Endothelial cell of umbilical vein (primary cell): ENCODE measurements around the gene POU6F2. TPM values are rescaled to one million over a fixed set of nuclear protein-coding genes. Genes with fewer than 3 reads are reported as not detected.

Experiments
- BruUV-seq: library from RNA; stranded (reverse); fragments of 400-500 nt; replicated peaks from 2 replicates; lab custom pipeline; 2021; lab: Mats Ljungman, UMichigan
- CTCF ChIA-PET: fragments of 300-600, 350-600 bp; sonication (Branson Sonifier 250); formaldehyde crosslinking; loops from one replicate; lab custom pipeline; 2021; ENCODE audit warnings: antibody characterized with exemption, inconsistent platforms; lab: Charles Lee
- POLR2A ChIA-PET: fragments of 300-600, 350-600 bp; sonication (Branson Sonifier 250); formaldehyde crosslinking; loops from one replicate; lab custom pipeline; 2021; ENCODE audit warnings: antibody characterized with exemption, inconsistent platforms; lab: Charles Lee
- DNase-seq: peaks from one replicate; pipeline ENCODE4 v3.0.0-alpha.2; 2011; ENCODE audit warnings: low read depth, low spot score
- FAIRE-seq: peaks from 2 replicates; lab custom pipeline; 2011; peaks lifted over from hg19 to GRCh38; lab: Jason Lieb, UNC
- H2AFZ ChIP-seq: 2 replicates; pipeline ENCODE4 v1.6.0; 2012; ENCODE audit warnings: low read depth, low read length, control low read depth, inconsistent platforms
- H3K27ac ChIP-seq: 2 replicates; pipeline ENCODE4 v1.5.1; 2011; ENCODE audit warnings: low read depth, mild to moderate bottlenecking, control low read depth, low read length, moderate library complexity; ENCODE audit not compliant: insufficient read depth
- H3K27me3 ChIP-seq, 2 experiments: 2 replicates each; pipeline versions ENCODE4 v1.6.0 to v1.6.1; 2011; ENCODE audit warnings: low read length in 2 of 2, mixed read lengths in 1 of 2; ENCODE audit not compliant: control insufficient read depth in 2 of 2, insufficient read depth in 2 of 2
- H3K36me3 ChIP-seq, 2 experiments: 2 replicates in 1 of 2; 3 replicates in 1 of 2; pipeline ENCODE4 v1.5.1; 2011; ENCODE audit warnings: low read length in 2 of 2, mild to moderate bottlenecking in 1 of 2, moderate library complexity in 1 of 2; ENCODE audit not compliant: control insufficient read depth in 2 of 2, insufficient read depth in 2 of 2; ENCODE audit errors: extremely low read depth in 1 of 2
- H3K4me1 ChIP-seq: 3 replicates; pipeline ENCODE4 v1.5.1; 2011; ENCODE audit warnings: mild to moderate bottlenecking, low read length; ENCODE audit not compliant: control insufficient read depth, insufficient read depth; ENCODE audit errors: extremely low read depth
- H3K4me2 ChIP-seq: 2 replicates; pipeline ENCODE4 v1.6.1; 2011; ENCODE audit warnings: low read length, control low read depth, mixed read lengths; ENCODE audit not compliant: insufficient read depth
- H3K4me3 ChIP-seq, 3 experiments: fragments of 200-600 bp in 1 of 3; sonication (generic), shearing (Covaris generic) in 1 of 3; replicated peaks in 1 of 3; 2 replicates each; pipeline ENCODE4 v1.5.1; 2011 to 2016; ENCODE audit warnings: control low read depth in 3 of 3, low read length in 3 of 3, mild to moderate bottlenecking in 2 of 3, inconsistent platforms in 1 of 3, low read depth in 1 of 3, moderate library complexity in 1 of 3; ENCODE audit not compliant: insufficient read depth in 1 of 3
- H3K79me2 ChIP-seq: 2 replicates; pipeline ENCODE4 v1.6.0; 2012; ENCODE audit warnings: low read length, inconsistent platforms; ENCODE audit not compliant: control insufficient read depth, insufficient read depth
- H3K9ac ChIP-seq: replicated peaks from 2 replicates; pipeline ENCODE3; 2011; ENCODE audit warnings: low read length, control low read depth; ENCODE audit not compliant: insufficient read depth; ENCODE audit errors: extremely low read depth
- H3K9me1 ChIP-seq: replicated peaks from 3 replicates; pipeline ENCODE4 v1.6.0; 2011; ENCODE audit warnings: mild to moderate bottlenecking, low read length; ENCODE audit not compliant: control insufficient read depth, insufficient read depth; ENCODE audit errors: extremely low read depth
- H3K9me3 ChIP-seq: replicated peaks from 2 replicates; pipeline ENCODE4 v1.5.1; 2012; ENCODE audit warnings: low read length, inconsistent platforms; ENCODE audit not compliant: control insufficient read depth, insufficient read depth
- H4K20me1 ChIP-seq: replicated peaks from 2 replicates; pipeline ENCODE3; 2011; ENCODE audit warnings: mild to moderate bottlenecking, low read length; ENCODE audit not compliant: control insufficient read depth, insufficient read depth; ENCODE audit errors: extremely low read depth
- CTCF ChIP-seq, 2 donors: IDR thresholded peaks; 1 replicate in 1 of 2; 2 replicates in 1 of 2; pipeline ENCODE4 v1.5.1; 2011; ENCODE audit warnings: low read length in 2 of 2, mild to moderate bottlenecking in 2 of 2, moderate library complexity in 2 of 2, control low read depth in 1 of 2, inconsistent platforms in 1 of 2, low read depth in 1 of 2; ENCODE audit not compliant: insufficient read depth in 1 of 2; ENCODE audit errors: extremely low read depth in 1 of 2
- EZH2 ChIP-seq: IDR thresholded peaks from 2 replicates; pipeline ENCODE4 v1.6.1; 2012; ENCODE audit warnings: borderline replicate concordance, low read depth, mild to moderate bottlenecking, moderate library complexity, low read length, inconsistent platforms; ENCODE audit not compliant: severe bottlenecking
- FOS ChIP-seq: IDR thresholded peaks from 2 replicates; pipeline ENCODE4 v1.6.1; 2011; ENCODE audit warnings: mild to moderate bottlenecking, low read length, moderate library complexity, borderline replicate concordance; ENCODE audit not compliant: insufficient read depth
- GATA2 ChIP-seq: IDR thresholded peaks from 2 replicates; pipeline ENCODE4 v1.7.0; 2011; ENCODE audit warnings: low read depth, mild to moderate bottlenecking, moderate library complexity, mixed read lengths, low read length; ENCODE audit not compliant: insufficient read length, insufficient read depth
- JUN ChIP-seq: IDR thresholded peaks from 2 replicates; pipeline ENCODE4 v1.6.1; 2011; ENCODE audit warnings: borderline replicate concordance, low read depth; ENCODE audit not compliant: insufficient read length, insufficient read depth
- MYC ChIP-seq: IDR thresholded peaks from one replicate; pipeline ENCODE4 v1.6.1; 2011; ENCODE audit warnings: mild to moderate bottlenecking, low read depth, low read length
- POLR2A ChIP-seq: IDR thresholded peaks from 2 replicates; pipeline ENCODE4 v1.6.1; 2012; ENCODE audit warnings: low read depth, mild to moderate bottlenecking, control low read depth, low read length
- POLR2AphosphoS5 ChIP-seq: IDR thresholded peaks from 2 replicates; pipeline ENCODE4 v1.6.1; 2012; ENCODE audit warnings: low read depth, mild to moderate bottlenecking, control low read depth, low read length, moderate library complexity; ENCODE audit not compliant: insufficient read depth
- dilution Hi-C: fragments of 300-500 bp; cut with MboI; formaldehyde crosslinking; loops from one replicate; pipeline ENCODE4 v1.15.0; 2019; ENCODE audit warnings: low sequenced_read_pairs; ENCODE audit not compliant: extremely low pct_ligation_motif_present
- intact Hi-C: fragments of 100-400 bp; cut with micrococcal nuclease; formaldehyde crosslinking; loops from one replicate; pipeline ENCODE4 v1.10.0; 2022
- polyA plus RNA-seq, 4 experiments: library from polyadenylated mRNA; depleted of rRNA in 3 of 4; stranded (reverse) in 3 of 4; unstranded in 1 of 4; fragments of >200 nt; gene quantifications; 2 replicates each; pipeline versions ENCODE4 v1.2.1 to v1.2.3, GENCODE V29; 2011 to 2012; ENCODE audit warnings: missing spikeins in 1 of 4
- total RNA-seq: library from RNA; stranded (reverse); gene quantifications from 2 replicates; pipeline ENCODE4 v1.2.3, GENCODE V29; 2021
- TF ChIP-seq, protein P1 (sequence below): IDR thresholded peaks from 2 replicates; pipeline ENCODE4 v1.6.1; 2011; ENCODE audit not compliant: insufficient read depth, insufficient read length

Gene POU6F2
- total and polyA plus RNA-seq, 2 donors (not counting 3 experiments of a cell fraction or from before 2014, with no cell fraction given) = 0.29 TPM; not detected in 1

GRCh38 chr7:39195967-39196366 is 218.3 kb downstream of the POU6F2 start:
- no peaks in the 10 kb centered on the region for H3K79me2 ChIP-seq
- POLR2A ChIA-PET = no interaction called here

More at GRCh38 chr7:39195967-39196366, 218.3 kb downstream of the POU6F2 start:
- intact Hi-C loops = no loop called here
- dilution Hi-C loops = no loop called here
- H2AFZ ChIP-seq = no peak overlapping the region
- TF ChIP-seq, protein P1, sequence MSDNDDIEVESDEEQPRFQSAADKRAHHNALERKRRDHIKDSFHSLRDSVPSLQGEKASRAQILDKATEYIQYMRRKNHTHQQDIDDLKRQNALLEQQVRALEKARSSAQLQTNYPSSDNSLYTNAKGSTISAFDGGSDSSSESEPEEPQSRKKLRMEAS = no peak
- TF ChIP-seq EZH2 = no peak
- TF ChIP-seq GATA2 = no peak
- no peak for TF ChIP-seq JUN
- no peak for TF ChIP-seq POLR2AphosphoS5
- no peak for TF ChIP-seq CTCF (IDR thresholded peaks at IDR 0.05; ENCODE audit: extremely low read depth in 1 of 2, insufficient read depth in 1 of 2, low read depth in 1 of 2, low read length in 2 of 2)
- TF ChIP-seq FOS = no peak
- TF ChIP-seq POLR2A = no peak
- TF ChIP-seq MYC = no peak
- no peaks in the 10 kb centered on the region for H4K20me1 ChIP-seq
- H3K9me1 ChIP-seq = no peaks in the 10 kb centered on the region
- no peak overlapping the region for H3K9ac ChIP-seq
- H3K9me3 ChIP-seq = no peaks in the 10 kb centered on the region
- no peaks in the 10 kb centered on the region for H3K36me3 ChIP-seq
- no peak overlapping the region for H3K4me2 ChIP-seq
- BruUV-seq = no TSS peak
- DNase-seq (no peak), FAIRE-seq (no peak)
- no peaks in the 10 kb centered on the region for H3K4me1 ChIP-seq
- CTCF ChIA-PET = no interaction called here
- no peak overlapping the region for H3K4me3 ChIP-seq
- no peaks in the 10 kb centered on the region for H3K27me3 ChIP-seq
- H3K27ac ChIP-seq = no peak overlapping the region
